Activated CD8-positive, alpha-beta memory T cell treated with anti-CD3 and anti-CD28 coated beads for 48 hours (primary cell): ENCODE measurements around the gene EML1.

Experiments used
- DNase-seq, 3 experiments: peaks; one replicate each; pipeline ENCODE4 v3.0.0-alpha.2; 2020; ENCODE audit warnings: low read depth in 2 of 3, low spot score in 2 of 3

EML1 gene, protein sequence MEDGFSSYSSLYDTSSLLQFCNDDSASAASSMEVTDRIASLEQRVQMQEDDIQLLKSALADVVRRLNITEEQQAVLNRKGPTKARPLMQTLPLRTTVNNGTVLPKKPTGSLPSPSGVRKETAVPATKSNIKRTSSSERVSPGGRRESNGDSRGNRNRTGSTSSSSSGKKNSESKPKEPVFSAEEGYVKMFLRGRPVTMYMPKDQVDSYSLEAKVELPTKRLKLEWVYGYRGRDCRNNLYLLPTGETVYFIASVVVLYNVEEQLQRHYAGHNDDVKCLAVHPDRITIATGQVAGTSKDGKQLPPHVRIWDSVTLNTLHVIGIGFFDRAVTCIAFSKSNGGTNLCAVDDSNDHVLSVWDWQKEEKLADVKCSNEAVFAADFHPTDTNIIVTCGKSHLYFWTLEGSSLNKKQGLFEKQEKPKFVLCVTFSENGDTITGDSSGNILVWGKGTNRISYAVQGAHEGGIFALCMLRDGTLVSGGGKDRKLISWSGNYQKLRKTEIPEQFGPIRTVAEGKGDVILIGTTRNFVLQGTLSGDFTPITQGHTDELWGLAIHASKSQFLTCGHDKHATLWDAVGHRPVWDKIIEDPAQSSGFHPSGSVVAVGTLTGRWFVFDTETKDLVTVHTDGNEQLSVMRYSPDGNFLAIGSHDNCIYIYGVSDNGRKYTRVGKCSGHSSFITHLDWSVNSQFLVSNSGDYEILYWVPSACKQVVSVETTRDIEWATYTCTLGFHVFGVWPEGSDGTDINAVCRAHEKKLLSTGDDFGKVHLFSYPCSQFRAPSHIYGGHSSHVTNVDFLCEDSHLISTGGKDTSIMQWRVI

DNA sequence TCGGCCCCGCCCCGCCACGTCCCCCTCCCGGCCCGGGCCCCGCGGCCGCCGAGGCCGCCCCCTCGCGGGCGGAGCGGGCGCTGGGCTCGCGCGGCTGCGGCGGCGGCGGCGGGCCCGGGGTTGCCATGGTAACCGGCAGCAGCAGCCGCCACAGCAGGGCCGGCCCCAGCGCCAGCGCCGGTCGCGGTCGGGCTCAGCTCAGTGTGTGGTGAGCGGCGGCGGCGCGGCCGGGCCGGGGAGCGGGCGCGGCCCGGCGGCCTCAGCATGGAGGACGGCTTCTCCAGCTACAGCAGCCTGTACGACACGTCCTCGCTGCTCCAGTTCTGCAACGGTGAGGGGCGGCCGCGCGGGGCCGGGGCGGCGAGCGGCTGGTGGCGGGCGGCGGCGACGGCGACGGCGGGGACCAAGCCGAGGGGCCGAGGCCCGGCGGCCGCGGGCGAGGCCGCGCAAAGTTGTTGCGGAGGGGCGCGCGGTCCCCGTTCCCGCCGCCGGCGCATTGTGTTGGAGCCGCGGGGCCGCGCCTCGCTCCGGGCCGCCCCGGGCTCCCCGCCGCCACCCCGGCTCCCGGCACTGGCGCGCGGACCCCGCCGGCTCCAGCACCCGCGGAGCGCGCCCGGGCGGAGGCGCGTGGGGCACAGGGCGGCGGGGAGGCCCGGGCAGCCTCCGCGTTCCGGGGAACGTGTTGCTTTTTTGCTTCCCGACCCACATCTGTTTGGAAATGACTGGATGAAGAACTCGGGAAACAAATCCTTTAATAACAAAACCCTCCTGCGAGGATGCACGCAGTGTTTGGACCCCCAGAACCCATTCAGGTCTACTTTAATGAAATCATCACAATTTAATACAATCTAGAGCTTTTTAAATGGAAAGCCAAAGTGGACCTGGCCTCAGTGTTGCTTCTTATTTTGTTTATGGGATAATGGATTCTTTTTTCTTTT is at the start of gene EML1:
EML1 (plus strand) TSS at position 201 of the 938 bp plus-strand sequence; CDS start at position 265, 64 bp downstream.
- peak; percentile 50 to 55 (median 51) for DNase-seq

DNA sequence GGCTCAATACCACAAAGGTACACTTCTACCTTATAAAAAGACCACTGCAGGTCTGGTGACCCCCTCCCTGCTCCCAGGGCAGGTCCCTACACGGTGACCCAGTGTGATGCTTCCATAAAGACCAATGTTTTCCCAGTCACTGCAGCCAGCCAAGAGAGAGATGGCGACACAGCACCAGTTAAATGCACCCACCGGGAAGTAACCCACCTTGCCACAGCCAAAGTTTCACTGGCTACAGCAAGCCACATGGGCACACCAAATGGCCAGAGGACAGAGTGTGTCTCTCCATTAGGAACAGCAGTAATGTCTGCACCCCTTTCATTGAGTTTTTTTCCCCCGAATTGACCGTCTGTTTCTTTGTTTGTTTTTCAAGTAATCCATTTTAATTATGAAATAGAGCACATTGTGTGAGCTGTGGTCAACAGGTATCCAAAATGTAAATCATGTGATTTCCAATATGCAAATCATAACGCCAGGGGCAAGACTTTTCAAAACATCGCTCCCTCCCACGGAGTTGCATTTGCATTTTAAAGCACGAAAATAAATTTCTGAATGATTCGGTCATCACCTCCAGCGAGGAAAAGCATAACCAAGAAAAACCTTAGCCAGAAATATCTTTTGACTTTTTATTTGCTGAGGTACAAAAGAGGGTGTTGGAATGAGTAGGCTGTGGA is 48.9 kb upstream of the EML1 start:
- DNase-seq: no peak

DNA sequence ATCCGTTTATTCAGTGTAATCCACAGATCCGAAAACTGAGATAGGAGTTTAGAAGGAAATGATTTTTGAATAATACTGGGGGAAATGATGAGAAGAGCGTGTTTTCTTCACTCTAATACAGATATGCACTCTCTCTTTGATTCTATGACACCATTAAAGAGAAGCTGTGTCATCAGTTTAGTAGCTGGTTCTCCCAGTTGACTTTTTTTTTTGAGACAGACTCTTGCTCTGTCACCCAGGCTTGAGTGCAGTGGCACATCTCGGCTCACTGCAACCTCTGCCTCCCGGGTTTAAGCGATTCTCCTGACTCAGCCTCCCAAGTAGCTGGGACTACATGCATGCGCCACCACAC is 48.4 kb upstream of the EML1 start:
- no peak for DNase-seq

DNA sequence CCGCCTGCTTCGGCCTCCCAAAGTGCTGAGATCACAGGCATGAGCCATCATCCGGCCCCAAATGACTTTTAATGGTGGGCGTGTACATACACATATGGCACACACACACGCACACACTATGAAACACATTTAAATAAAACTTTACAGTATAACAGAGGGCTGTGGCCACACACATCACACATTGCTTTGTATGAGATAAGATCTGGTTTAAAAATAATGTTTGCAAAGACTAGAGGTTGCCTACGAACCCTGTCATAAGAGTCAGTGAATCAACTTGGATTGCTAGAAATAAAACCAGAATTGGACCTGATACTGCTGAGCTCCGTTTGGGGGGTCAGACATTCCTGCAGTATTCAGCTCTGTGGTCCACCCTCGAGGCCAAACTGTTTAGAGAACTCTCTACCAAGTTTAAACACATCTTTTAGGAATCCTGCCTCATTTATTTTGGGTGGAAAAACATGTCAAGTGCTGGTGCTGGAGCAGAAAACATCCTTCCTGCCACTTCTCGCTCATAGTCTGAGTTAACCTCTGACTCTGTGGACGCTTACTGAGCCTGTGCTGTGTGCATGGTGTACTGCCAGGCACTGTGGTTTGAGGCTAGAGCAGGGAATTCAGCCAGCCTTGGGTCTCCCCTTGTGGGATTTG is 47.8 kb upstream of the EML1 start:
- no peak for DNase-seq

DNA sequence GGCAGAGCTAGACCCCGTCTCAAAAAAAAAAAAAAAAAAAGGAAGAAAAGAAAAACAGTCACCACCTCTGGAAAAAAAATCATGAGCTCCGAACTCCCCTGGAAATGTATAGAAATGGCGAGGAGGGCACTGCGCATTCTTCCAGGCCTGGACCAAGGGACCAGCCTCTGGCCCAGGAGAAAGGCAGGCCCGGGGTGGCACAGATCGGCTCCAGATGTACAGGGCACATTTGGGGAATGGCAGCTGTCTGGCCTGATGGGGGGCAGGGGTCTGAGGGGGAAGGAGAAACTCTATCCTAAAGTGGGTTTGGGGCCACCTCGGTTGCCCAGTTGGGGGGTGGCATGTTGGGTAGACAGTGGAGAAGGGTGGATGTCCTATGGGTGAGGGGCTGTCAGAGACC is 46.0 kb upstream of the EML1 start:
- DNase-seq: no peak

DNA sequence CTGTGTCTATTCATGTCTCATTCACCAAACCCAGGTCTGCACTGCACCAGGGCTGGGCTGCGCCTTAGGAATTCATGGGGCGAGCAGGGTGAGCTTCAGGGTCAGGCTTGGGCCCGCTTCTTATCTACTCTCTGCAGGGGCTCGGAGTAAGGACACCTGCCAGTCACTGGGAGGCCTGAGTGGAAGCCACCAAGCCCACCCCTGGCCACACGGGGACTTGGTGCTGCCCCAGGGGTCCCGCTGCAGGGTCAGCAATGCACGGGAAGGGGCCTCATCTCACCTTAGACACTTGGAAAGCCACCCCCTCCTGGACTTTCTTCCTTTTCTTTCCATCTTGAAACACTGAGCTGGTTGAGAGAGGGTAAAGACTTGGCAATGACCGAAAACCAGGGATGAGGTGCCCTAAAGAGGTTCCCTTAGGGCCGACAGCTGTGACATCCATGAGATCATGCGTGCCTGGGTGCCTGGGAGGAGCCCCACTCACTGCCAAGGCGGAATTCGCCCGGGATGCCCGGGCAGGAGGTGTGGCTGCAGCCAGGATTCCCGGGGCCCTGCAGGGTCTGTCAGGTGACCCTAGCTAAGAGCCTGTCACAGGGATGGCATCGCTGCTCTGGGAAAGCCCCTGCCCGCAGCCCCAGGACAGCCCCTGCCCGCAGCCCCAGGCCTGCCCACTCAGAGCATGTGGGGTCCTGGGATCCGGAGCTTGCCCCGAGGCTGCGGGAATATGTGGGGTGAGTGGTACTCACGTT is 45.5 kb upstream of the EML1 start:
- DNase-seq: no peak

DNA sequence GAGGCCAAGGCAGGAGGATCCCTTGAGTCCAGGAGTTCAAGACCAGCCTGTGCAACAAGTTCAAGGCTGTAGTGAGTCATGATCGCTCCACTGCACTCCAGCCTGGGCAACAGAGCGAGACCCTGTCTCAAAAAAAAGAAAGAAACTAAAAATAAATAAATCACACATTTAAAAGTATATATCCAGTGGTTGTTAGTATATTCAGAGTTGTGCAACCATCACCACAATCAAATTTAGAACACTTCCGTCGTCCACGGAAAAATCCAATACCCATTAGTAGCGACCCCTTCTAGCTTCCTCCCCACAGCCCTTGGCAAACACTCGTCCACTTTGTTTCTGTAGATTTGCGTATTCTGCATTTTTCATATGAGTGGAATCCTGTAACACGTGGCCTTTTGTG is 44.7 kb upstream of the EML1 start:
- DNase-seq: no peak

DNA sequence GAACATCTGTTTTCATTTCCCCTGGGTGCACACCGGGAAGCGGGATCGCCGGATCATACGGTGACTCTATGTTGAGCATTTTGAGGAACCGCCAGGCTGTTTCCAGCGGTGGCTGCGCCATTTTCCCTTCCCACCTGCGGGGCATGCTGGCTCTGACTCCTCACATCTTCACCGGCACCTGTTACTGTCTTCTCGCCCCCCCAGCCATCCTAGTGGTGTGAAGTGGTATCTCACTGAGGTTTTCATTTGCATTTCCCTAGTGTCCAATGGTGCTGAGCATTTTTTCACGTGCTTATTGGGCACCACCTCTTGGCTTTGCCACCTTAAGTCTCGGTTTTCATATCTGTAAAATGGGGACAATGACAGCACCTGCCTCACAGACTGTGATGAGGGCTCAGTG is 44.1 kb upstream of the EML1 start:
- no peak for DNase-seq

DNA sequence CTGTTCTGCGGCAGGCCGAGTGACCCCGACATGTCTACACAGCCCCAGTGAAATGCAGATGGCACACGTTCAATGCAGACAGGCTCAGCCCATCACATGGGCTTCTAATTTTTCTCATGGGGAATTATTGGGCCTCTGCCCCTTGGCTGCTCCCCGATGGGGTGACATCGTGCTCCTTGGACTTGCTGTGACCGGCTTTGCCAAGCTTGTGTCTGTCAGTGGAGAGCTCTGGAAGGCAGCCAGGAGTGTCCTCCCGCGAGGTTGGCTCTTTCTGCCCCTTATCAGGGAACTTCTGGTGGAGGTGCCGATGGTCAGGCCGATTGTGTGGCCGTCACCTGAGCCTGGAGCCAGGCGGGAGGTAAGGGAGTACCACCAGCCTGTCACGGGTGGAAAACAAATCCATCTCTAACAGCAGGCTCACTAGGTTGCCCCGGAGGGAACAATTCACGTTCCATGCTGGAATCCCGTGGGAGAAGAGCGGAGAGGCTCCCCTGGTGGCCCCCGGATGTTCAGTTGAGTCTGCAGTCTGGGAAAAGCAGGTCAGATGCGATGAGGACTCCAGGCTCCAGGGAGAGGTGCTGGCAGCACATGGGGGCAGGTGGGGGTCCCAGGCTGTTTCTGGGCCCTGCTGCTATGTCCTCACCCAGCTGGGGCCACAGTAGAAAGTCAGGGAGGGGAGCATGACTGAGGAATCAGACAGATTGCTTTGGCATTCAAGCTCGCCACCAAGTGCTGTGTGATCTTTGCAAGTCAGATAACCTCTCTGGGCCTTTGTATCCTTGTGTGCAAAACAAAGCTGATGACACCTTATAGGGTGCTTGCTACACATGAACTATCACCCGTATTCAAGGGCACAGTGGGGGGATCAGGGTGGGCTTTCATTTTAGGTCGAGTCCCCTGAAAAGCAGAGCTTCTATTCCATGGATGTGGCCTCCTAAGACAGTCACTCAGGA is 43.2 kb upstream of the EML1 start:
- no peak for DNase-seq

DNA sequence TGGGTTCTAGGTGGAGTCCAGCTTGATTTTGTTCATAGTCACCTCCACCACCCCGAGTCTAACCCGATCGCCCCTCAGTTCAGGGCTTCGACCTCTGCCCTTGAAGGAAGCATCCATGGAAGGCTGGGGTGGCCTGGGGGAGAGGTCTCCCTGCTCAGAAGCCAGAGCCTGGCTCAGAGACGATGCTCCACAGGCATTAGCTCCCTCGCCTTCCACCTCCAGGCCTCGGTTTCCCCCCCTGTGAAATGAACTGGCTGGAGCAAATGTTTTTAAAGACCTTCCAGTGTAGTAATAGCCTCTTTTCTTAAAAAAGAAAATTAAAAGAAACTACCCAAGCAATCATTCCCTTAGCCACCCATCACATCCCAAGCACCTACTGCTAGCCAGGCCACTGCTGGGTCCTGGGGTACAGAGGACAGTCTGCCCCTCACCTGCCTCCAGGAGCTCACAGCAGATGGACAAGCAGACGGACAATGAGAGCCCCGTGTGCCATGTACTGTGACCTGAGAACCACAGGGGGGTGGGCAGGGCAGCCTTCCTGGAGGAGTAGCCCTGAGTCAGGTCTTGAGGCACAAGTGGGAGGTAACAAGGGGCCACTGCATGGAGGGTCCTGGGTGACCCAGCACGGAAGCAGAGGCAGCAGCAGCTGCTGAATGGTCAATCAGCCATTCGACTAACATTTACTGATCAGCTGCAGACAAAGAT is 42.3 kb upstream of the EML1 start:
- no peak for DNase-seq

DNA sequence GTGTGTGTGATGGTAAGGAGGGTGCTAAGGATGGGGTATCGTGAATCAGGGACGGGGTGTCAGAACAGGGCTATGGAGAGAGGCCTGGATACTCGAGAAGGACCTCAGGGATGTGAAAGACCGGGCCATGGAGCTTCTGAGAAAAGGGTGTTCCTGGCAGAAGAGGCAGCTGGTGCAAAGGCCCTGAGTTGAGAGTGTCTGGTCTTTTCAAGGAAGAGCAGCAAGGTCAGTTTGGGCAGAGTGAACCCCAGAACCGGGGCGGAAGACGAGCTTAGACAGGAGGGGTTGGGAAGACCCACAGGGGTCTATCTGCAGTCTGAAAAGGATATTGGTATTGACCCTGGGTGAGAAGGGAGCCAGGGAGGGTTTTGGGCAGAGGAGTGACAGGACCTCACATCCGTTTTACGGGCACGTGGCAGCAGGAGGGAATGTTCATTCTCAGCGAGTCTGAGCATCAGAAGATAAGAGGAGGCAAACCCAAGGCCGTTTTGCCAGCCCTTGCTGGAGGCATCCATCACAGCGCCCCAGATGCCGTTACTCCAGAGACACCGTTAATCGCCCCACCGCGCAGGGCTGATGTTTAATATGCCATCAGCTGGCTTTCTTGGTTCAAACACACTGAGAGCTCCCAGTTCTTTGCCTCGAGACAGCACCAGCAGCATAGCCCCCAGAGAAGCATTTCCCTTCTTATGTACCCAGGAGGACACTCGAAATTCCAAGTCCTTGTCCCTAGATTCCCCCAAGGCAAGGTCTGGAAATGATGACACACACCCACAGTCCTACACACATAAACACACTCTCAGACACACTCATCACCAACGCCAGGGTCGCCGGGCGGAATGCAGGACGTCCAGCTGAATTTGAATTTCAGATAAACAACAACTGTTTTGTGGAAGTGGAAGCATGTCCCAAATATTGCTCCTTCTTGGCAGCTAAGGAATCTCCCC is 41.4 kb upstream of the EML1 start:
- DNase-seq: no peak

DNA sequence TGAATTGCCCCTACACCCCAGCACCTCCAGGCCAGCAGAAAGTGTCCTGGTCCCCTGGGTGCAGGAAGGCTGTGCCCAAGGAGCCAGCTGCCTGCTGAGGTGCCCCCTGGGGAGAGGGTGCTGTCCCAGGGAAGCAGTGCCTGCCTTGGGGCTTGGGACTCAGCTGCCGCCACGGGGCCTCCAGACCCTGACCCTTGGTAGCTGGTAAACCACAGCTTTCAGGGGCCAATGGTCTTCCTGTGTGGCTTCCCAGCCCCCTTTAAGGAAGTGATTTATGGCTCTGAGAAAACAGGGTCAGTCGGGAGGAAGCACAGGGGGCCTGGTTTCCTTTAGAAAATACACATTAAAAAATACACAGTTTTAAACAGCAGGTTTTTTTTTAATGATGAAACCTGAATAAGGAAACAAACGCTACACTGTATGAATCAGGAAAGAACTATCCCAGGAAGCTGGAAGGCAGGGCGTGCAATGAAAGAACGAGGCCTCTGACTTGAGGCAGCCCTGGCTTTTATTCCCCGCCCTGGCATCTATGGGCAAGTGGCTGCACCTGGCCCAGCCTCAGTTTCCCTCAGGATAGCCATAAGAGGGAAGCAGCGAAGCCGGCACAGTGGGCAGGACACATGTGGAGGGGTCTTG is 40.6 kb upstream of the EML1 start:
- DNase-seq: no peak

DNA sequence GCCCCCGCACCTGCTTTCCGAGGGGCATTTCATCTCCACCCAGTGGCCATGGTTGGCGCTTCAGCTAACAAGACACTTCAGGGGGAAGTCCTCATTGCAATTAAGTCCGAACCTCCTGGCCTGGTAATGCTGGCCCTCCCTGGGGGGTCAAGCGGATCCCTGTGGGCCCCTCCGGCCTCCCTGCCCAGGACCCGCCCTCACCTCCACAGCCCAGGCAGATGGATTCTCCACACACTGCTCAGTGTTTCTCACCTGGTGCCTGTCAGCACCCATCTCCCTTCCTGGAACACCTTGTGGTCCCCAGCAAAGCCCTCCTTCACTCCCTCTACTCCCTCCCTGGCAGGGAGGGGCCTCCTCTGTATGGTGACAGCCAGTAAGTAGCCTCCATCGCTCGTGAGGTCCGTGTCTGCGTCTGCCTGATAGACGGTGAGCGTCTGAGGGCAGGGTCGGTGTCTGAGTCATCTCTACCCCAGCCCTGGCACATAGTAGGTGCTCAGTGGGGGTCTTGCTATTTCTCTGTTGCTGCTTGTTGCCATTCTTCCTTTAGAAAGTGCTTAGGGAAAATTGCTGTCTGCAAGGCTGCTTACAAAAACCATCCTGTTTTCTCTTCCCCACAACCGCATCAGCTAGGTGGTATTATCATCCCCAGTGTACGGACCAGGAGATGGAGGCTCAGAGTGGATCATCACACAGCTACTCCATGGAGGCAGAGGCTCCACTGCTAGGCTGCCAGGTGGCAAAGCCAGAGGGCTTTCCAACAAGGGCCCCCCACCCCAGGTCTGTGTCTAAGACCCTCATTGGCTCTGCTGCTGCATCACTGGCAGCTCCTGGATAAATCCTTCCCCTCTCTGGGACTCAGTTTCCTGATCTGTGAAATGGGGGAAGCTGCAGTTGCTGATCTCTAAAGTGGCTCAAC is 39.7 kb upstream of the EML1 start:
- no peak for DNase-seq

DNA sequence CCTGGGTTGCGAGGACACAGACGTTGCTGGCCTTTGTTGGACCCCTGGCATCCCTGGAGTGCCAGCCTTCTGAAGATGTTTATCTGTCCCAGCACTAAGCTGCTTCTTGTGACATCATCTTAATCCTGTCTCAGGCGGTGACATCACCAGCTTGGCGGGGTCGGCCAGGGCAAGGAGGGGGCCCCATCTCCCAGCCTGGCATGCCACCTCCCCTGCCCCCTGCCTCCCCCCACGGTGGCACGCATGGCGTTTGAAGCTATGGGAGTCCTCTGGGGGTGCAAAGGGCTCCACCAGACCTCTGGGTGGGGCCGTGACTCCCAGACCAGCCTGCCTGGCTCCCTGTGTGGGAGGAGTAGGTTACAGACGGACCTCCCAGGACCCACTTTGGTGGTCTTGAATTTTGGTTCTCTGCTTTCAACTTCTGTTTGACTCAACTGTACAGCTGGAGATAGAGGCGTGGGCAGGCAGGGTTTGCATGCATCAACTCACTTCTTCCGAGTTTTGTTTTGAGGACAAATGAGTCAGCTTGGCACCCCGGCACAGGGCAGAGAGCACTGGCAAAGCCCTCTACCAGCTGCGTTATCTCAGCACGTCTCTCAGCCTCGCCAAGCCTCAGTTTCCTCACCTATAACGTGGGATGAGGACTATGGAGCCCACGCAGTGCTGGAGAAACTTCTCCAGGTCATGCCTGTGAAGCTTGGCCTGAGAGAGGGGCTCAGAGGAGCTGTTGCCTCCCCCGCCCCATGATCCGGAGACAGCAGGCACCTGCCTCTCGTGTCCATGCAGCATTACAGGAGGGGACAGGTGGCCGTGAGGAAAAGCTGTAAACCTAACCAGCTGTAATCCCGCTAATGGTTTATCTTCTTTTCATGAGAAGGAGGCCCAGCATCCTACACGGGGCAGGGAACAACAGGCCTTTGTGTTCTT is 38.8 kb upstream of the EML1 start:
- no peak for DNase-seq
